ENCODE results near the gene ZC3H15. TPM values are rescaled to one million over a fixed set of nuclear protein-coding genes. Genes with fewer than 3 reads are reported as not detected.

Gene ZC3H15
- total RNA-seq, 1 experiment from 2014 or later, result 81.7 TPM

DNA sequence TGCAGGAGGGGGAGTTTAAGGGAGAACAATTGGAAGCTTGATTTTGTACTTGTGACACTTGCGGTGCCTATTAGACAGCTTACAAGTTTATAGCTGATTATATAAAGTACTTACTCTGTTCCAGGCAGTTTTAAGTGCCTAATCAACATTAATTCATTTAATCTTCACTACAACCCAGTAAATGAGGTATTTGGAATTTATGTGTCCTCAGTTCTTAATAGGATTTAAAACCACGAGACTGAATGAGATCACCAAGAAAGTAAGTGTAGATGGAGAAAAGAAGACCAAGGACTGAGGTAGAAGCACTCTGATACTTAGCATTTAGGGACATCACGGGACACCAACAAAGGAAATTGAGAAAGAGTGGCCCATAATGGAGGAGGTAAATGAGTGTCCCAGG is 49.8 kb downstream of the ZC3H15 start:
- H3K4me1 ChIP-seq (replicated peaks), result peaks cover 11% of the 10 kb centered on the region
- no peak overlapping the region for H3K4me3 ChIP-seq
- H3K9me3 ChIP-seq (replicated peaks), result no peaks in the 10 kb centered on the region
- no peaks in the 10 kb centered on the region for H3K27me3 ChIP-seq (replicated peaks)
- DNase-seq (ENCODE audit: low read depth in 1 of 2, low spot score in 2 of 2), result no peak
- no peaks in the 10 kb centered on the region; the same call in 1 of the 2 replicates for H3K36me3 ChIP-seq
- no peak overlapping the region for H3K27ac ChIP-seq

GRCh38 chr2:186537019-186537418 is 51.0 kb downstream of the ZC3H15 start:
- peaks cover 23% of the 10 kb centered on the region for H3K4me1 ChIP-seq (replicated peaks)
- no peaks in the 10 kb centered on the region for H3K9me3 ChIP-seq (replicated peaks)
- H3K4me3 ChIP-seq, result no peak overlapping the region
- H3K36me3 ChIP-seq, result no peaks in the 10 kb centered on the region; the same call in 1 of the 2 replicates
- DNase-seq (ENCODE audit: low read depth in 1 of 2, low spot score in 2 of 2), result no peak
- H3K27ac ChIP-seq, result no peak overlapping the region
- no peaks in the 10 kb centered on the region for H3K27me3 ChIP-seq (replicated peaks)

GRCh38 chr2:186540941-186541340 is 54.9 kb downstream of the ZC3H15 start:
- H3K4me1 ChIP-seq (replicated peaks), result peaks cover 56% of the 10 kb centered on the region
- no peak overlapping the region for H3K4me3 ChIP-seq
- H3K27ac ChIP-seq, result no peak overlapping the region
- no peaks in the 10 kb centered on the region for H3K9me3 ChIP-seq (replicated peaks)
- H3K36me3 ChIP-seq, result no peaks in the 10 kb centered on the region
- no peaks in the 10 kb centered on the region for H3K27me3 ChIP-seq (replicated peaks)
- DNase-seq (ENCODE audit: low read depth in 1 of 2, low spot score in 2 of 2), result no peak

- Histone ChIP-seq H3K4me3 (no peak overlapping the region), H3K4me1 (replicated peaks) (peaks cover 64% of the 10 kb centered on the region), H3K27ac (no peak overlapping the region), H3K36me3 (no peaks in the 10 kb centered on the region), H3K27me3 (replicated peaks) (no peaks in the 10 kb centered on the region), H3K9me3 (replicated peaks) (no peaks in the 10 kb centered on the region)
- DNase-seq (ENCODE audit: low read depth in 1 of 2, low spot score in 2 of 2), result no peak
Observed at GRCh38 chr2:186542002-186542401, 55.9 kb downstream of the ZC3H15 start.

- peak in 1 of 2 experiments; percentile 88 for DNase-seq (ENCODE audit: low read depth in 1 of 2, low spot score in 2 of 2)
- Histone ChIP-seq H3K27ac (peak overlapping the region; percentile 98), H3K36me3 (no peaks in the 10 kb centered on the region), H3K4me1 (replicated peaks) (peaks cover 67% of the 10 kb centered on the region), H3K27me3 (replicated peaks) (no peaks in the 10 kb centered on the region), H3K9me3 (replicated peaks) (no peaks in the 10 kb centered on the region), H3K4me3 (no peak overlapping the region)
Observed at GRCh38 chr2:186543561-186544131, 57.6 kb downstream of the ZC3H15 start.

DNA sequence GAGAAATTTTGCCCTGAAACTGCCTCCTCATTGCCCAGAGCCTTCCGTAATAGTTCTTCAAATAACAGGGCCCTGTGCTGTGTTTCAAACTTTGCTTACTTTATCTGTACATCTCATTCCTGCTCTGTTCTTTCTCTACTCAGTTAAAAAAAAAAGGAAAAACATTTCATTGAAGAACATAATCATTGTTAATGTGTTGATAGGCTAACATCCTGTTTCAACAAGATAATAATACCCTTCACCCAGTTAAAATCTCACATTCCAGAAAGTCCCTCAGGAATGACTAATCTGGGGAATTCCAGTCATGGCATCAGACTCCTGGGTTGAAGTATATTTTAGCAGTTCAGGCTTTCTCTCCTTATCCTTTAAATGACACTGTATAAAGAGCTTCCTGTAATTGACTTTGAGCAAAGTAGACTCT is 58.2 kb downstream of the ZC3H15 start:
- no peaks in the 10 kb centered on the region for H3K27me3 ChIP-seq (replicated peaks)
- H3K9me3 ChIP-seq (replicated peaks), result no peaks in the 10 kb centered on the region
- peak overlapping the region; percentile 98 for H3K27ac ChIP-seq
- H3K36me3 ChIP-seq, result no peaks in the 10 kb centered on the region
- no peak overlapping the region for H3K4me3 ChIP-seq
- peak; percentile 63 to 97 for DNase-seq (ENCODE audit: low read depth in 1 of 2, low spot score in 2 of 2)
- H3K4me1 ChIP-seq (replicated peaks), result peaks cover 67% of the 10 kb centered on the region

DNA sequence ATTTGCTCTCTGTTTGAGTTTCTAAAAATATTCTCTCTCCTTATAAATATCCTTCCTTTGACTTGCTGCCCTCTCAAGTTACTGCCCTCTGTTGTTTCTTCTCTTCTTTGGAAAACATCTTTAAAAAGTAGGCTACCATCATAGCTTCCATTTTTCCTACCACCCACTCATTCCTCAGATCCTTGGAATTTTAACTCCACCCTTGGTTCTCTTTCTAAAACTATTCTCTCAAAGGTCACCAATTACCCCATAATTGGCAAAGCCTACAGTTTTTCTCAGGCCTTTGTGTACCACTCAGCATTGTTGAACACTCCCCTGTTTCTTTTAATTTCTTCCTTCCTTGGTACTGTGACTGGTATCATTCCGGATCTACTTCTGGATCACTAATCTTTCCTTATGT is 60.8 kb downstream of the ZC3H15 start:
- no peaks in the 10 kb centered on the region for H3K27me3 ChIP-seq (replicated peaks)
- DNase-seq (ENCODE audit: low read depth in 1 of 2, low spot score in 2 of 2), result no peak
- H3K27ac ChIP-seq, result peak overlapping the region; percentile 6; the same call in 1 of the 2 replicates
- no peaks in the 10 kb centered on the region for H3K9me3 ChIP-seq (replicated peaks)
- no peaks in the 10 kb centered on the region for H3K36me3 ChIP-seq
- H3K4me3 ChIP-seq, result no peak overlapping the region
- peaks cover 57% of the 10 kb centered on the region for H3K4me1 ChIP-seq (replicated peaks)

DNA sequence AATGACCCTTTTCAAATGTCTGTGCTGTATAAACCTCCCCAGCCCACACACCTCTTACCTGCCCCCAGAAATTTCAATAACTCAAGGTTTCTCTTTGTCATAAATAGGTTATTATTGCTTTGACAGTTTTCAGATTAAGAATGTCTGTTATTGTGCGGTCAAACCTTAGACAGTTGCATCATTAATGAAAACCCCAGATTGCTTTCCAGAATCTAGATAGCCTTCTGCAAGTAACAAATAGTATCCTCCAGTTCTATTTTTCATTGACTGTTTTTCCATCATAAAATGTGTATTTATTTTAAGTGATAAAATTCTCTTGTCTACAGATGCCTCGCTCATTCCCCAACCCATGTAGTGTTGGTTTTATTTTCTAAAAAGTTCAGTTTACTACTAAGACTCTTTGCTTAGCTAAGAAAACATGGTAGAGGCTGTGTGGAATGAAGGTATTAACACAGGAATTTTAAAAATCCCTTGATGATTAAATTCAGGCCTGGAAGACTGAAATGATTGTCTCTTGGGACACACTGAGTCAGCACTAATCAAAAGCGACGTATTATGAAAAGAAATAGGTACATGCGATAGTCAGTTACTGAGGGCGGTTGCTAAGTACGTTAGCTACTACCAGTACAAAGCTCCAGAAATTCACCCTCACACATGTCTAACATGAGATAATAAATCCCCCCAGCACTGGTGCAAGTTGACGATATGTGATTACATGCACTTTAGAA is 65.4 kb downstream of the ZC3H15 start:
- Histone ChIP-seq H3K27ac (no peak overlapping the region), H3K4me3 (no peak overlapping the region), H3K27me3 (replicated peaks) (no peaks in the 10 kb centered on the region), H3K36me3 (no peaks in the 10 kb centered on the region), H3K4me1 (replicated peaks) (peaks cover 23% of the 10 kb centered on the region), H3K9me3 (replicated peaks) (no peaks in the 10 kb centered on the region)
- peak in 1 of 2 experiments; percentile 24 for DNase-seq (ENCODE audit: low read depth in 1 of 2, low spot score in 2 of 2)

DNA sequence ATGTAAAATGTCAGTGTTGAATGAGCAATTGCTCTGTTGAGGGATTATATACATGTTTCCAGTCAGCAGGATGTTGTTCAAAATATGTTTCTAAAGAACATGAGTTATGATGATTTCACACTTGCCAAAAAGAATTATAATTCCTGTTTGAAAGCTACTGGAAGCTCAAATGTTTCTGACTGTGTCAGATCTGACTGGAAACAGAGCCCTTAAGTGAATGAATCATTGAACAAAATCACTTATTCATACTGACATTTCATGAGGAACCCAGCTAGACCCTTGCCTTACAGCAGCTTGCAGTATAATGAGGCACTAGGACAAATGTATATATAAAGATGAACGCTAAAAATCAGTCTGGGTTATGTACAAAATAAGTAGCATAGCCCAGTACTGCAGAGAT is 68.4 kb downstream of the ZC3H15 start:
- peaks cover 15% of the 10 kb centered on the region; the same call in 1 of the 2 replicates for H3K4me1 ChIP-seq (replicated peaks)
- no peaks in the 10 kb centered on the region for H3K36me3 ChIP-seq
- no peak overlapping the region for H3K4me3 ChIP-seq
- DNase-seq (ENCODE audit: low read depth in 1 of 2, low spot score in 2 of 2), result no peak
- H3K9me3 ChIP-seq (replicated peaks), result no peaks in the 10 kb centered on the region
- H3K27ac ChIP-seq, result no peak overlapping the region
- no peaks in the 10 kb centered on the region for H3K27me3 ChIP-seq (replicated peaks)

GRCh38 chr2:186554850-186555671 is 69.0 kb downstream of the ZC3H15 start:
- H3K36me3 ChIP-seq, result no peaks in the 10 kb centered on the region
- no peak overlapping the region for H3K27ac ChIP-seq
- peaks cover 15% of the 10 kb centered on the region; the same call in 1 of the 2 replicates for H3K4me1 ChIP-seq (replicated peaks)
- no peaks in the 10 kb centered on the region for H3K9me3 ChIP-seq (replicated peaks)
- H3K4me3 ChIP-seq, result no peak overlapping the region
- DNase-seq (ENCODE audit: low read depth in 1 of 2, low spot score in 2 of 2), result no peak
- H3K27me3 ChIP-seq (replicated peaks), result no peaks in the 10 kb centered on the region

DNA sequence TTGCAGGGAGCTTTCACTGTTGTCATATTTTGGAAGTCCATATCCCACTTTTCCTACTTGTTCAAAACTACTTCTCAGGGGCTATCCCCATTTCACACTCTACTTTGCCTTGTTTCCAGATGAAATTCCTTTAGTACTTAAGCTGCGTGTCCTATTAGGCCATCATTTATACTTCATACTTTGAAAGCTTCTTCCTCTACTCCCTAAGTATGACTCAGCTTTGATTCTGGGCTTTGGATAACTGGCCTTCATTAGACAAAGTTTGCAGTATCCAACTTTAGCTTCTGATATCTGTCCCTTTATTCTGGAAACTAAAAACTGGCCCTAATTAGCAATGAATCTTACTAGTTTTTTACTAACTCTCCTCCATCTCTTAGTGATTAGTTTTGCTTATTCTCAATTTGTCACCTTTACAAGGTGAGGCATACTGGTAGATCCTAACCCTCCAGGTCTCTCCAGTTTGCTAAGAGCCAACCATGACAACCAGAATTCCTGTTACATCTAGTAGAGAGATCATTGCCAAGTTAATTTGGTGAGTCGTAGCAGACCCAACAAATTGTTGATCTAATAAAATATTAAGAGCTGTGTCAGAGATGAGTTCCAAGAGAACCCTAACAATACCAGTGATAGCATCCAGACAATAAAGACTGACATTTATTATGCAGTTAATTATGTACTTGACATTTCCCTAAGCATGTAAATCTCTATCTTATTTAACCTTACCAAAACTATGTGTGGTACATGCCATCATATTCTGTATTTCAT is 72.6 kb downstream of the ZC3H15 start:
- no peak for DNase-seq (ENCODE audit: low read depth in 1 of 2, low spot score in 2 of 2)
- Histone ChIP-seq H3K4me1 (replicated peaks) (peaks cover 11% of the 10 kb centered on the region), H3K9me3 (replicated peaks) (no peaks in the 10 kb centered on the region), H3K4me3 (no peak overlapping the region), H3K36me3 (no peaks in the 10 kb centered on the region), H3K27ac (no peak overlapping the region), H3K27me3 (replicated peaks) (no peaks in the 10 kb centered on the region)

All from SJSA1 (cell line).